ENCODE measurements around the gene HEATR3.

The HEATR3 gene

DNA sequence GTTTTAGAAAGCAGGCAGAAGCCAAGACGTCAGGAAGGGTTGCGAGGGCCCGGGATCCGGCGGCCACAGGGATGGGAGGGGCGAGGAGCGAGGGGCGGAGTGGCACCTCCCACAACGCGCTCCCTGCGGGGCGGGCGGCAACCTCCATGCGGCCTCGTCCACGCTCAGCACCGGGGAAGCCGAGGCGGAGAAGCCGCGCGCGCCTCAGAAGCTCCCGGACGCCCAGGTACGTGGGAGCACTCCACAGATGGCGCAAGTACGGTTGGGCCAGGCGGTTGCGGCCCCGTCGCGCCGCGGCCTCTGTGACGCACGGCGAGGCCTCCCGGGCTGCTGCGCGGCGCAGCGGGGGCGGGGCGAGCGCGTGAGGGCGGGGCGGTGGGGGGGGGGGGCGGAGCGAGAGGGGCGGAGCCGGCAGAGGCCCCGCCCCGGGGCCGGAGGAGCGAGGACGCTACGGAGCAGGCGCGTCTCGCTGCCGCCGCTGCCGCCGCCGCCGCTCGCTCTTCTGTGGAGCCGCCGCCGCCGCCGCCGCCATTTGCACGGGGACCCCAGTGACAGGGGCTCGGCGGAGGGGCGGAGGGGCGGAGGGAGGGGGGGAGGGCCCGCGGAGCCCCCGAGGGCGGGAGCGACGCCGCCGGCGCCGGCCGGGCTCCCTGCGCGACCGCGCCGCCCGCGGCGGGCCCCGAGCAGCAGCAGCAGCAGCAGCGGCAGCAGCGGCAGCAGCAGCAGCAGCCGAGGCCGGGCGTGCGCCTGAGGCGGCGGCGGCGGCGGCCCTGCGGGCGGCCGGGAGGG, 87.2 kb downstream of the HEATR3 start, which contains the start of gene TENT4B:
TSS of gene TENT4B (plus strand) at position 500 of the 789 bp plus-strand sequence. CDS start 316 bp downstream, outside the sequence.
- peak; percentile 72 to 83 (median 78) for DNase-seq (ENCODE audit: low read depth in 2 of 3, low spot score in 1 of 3)

GRCh38 chr16:50153596-50154419, 88.0 kb downstream of the HEATR3 start:
- DNase-seq (ENCODE audit: low read depth in 2 of 3, low spot score in 1 of 3), result peak in 1 of 3 donors; percentile 18

GRCh38 chr16:50154420-50154950, 88.7 kb downstream of the HEATR3 start:
- DNase-seq (ENCODE audit: low read depth in 2 of 3, low spot score in 1 of 3), result no peak

GRCh38 chr16:50155925-50156324, 90.2 kb downstream of the HEATR3 start:
- no peak for DNase-seq (ENCODE audit: low read depth in 2 of 3, low spot score in 1 of 3)

All from stimulated activated CD4-positive, alpha-beta T cell treated with anti-CD3 and anti-CD28 coated beads, Interleukin-12 subunit alpha, Interleukin-12 subunit beta, amount 100 ng/mL, for 48 hours (primary cell).